Retinal pigment epithelial cell (primary cell): ENCODE results near the gene SYNDIG1.

Experiments used
- DNase-seq: peaks from one replicate; pipeline ENCODE4 v3.0.0-alpha.2; 2010; ENCODE audit warnings: low read depth
- H3K4me3 ChIP-seq: 2 replicates; pipeline ENCODE4 v1.5.1; 2011; ENCODE audit warnings: mild to moderate bottlenecking, low read length, control low read depth, moderate library complexity
- CTCF ChIP-seq: conservative IDR thresholded peaks from 2 replicates; pipeline ENCODE4 v1.5.1; 2011; ENCODE audit warnings: low read depth, low read length, control low read depth, inconsistent platforms

Gene SYNDIG1

GRCh38 chr20:24531631-24532419 lies 62.4 kb downstream of the SYNDIG1 start:
- DNase-seq: no peak
- no peak for TF ChIP-seq CTCF
- no peak overlapping the region for H3K4me3 ChIP-seq

- DNase-seq: no peak
- TF ChIP-seq CTCF: no peak
- H3K4me3 ChIP-seq: no peak overlapping the region
Measured at GRCh38 chr20:24533449-24533848, 64.0 kb downstream of the SYNDIG1 start.

GRCh38 chr20:24534282-24534681 lies 64.9 kb downstream of the SYNDIG1 start:
- no peak for TF ChIP-seq CTCF
- DNase-seq: no peak
- H3K4me3 ChIP-seq: no peak overlapping the region

GRCh38 chr20:24535941-24536730 lies 66.7 kb downstream of the SYNDIG1 start:
- no peak for TF ChIP-seq CTCF
- no peak for DNase-seq
- no peak overlapping the region for H3K4me3 ChIP-seq

GRCh38 chr20:24537210-24537609 lies 67.8 kb downstream of the SYNDIG1 start:
- no peak for TF ChIP-seq CTCF
- DNase-seq: no peak
- H3K4me3 ChIP-seq: no peak overlapping the region

- no peak for DNase-seq
- no peak overlapping the region for H3K4me3 ChIP-seq
- no peak for TF ChIP-seq CTCF
Measured at GRCh38 chr20:24542721-24543120, 73.3 kb downstream of the SYNDIG1 start.
